ENCODE measurements around the gene PRRC2B.

Gene PRRC2B

DNA sequence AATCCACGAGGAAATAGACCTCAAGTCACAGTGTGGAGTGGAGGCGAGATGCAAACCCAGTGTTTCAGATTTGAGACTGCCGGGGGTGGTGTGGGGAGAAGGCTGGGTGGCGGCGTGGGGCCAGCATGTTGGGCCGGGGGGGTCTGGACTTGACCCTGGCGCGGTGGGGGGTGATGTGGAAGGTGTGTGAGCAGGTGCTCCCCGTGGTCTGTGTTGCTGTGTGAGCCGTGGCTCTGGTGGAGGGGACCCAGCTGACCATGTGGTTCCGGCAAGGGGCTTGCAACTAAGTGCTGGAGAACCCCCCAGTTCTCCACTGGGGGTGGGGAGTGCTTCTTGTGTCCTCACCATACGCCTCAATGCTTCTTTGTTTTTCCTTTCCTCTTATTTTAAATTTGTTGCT lies 25.8 kb downstream of the PRRC2B start:
- TF ChIP-seq, protein P1, sequence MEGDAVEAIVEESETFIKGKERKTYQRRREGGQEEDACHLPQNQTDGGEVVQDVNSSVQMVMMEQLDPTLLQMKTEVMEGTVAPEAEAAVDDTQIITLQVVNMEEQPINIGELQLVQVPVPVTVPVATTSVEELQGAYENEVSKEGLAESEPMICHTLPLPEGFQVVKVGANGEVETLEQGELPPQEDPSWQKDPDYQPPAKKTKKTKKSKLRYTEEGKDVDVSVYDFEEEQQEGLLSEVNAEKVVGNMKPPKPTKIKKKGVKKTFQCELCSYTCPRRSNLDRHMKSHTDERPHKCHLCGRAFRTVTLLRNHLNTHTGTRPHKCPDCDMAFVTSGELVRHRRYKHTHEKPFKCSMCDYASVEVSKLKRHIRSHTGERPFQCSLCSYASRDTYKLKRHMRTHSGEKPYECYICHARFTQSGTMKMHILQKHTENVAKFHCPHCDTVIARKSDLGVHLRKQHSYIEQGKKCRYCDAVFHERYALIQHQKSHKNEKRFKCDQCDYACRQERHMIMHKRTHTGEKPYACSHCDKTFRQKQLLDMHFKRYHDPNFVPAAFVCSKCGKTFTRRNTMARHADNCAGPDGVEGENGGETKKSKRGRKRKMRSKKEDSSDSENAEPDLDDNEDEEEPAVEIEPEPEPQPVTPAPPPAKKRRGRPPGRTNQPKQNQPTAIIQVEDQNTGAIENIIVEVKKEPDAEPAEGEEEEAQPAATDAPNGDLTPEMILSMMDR (IDR thresholded peaks at IDR 0.05; ENCODE audit: borderline replicate concordance, insufficient read depth, low read depth, low read length): no peak
- no peak overlapping the region for H3K4me3 ChIP-seq (ENCODE audit: low read depth, low read length)

DNA sequence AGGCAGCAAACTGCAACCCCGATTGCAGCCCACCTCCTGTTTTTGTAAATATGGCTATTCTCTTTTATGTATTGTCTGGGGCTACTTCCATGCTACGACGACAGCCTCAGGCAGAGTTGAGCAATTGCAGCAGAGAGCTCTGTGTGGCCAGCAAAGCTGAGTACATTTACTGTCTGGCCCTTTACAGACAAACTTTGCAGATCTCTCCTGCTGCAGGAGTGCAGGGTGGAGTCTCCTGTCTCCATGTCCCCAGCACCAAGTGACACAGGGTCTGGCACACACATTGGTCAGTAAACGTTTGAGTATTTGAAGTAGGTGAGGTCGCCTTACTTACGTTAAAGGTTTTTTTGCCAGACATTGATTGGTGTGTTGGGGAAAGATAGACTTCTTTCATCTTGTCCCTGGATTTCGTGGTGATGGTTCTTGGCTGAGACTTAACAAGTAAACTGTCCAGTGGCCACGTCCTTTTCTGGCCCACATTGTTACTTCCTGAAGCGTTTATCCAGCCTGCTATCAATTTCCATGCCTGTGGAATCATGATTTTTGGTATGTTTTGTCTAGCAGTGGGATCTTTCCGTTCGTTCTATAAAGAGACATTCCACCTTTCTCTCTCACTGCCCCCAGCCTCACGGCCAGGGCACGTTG lies 27.2 kb downstream of the PRRC2B start:
- H3K4me3 ChIP-seq (ENCODE audit: low read depth, low read length): no peak overlapping the region
- TF ChIP-seq, protein P1 (IDR thresholded peaks at IDR 0.05; ENCODE audit: borderline replicate concordance, insufficient read depth, low read depth, low read length): no peak

DNA sequence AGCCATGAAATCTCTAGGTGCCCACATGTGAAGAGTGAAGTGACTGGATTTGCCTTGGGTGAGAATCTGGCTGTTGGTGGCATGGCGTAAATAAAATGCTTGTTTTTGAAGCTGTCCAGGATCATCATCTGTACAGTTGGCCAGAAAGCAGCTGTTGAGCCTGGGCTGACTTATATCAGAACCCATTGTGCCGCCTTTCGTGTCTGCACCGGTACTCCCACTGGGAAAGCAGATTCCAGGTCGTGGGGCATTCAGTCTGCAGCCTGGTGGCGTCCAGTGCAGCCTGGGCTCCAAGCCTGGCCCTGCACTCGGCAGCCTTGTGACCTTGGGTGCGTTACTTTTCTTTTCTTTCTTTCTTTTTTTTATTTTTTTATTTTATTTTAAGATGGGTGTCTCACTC lies 27.8 kb downstream of the PRRC2B start:
- TF ChIP-seq, protein P1 (IDR thresholded peaks at IDR 0.05; ENCODE audit: borderline replicate concordance, insufficient read depth, low read depth, low read length): no peak
- no peak overlapping the region for H3K4me3 ChIP-seq (ENCODE audit: low read depth, low read length)

DNA sequence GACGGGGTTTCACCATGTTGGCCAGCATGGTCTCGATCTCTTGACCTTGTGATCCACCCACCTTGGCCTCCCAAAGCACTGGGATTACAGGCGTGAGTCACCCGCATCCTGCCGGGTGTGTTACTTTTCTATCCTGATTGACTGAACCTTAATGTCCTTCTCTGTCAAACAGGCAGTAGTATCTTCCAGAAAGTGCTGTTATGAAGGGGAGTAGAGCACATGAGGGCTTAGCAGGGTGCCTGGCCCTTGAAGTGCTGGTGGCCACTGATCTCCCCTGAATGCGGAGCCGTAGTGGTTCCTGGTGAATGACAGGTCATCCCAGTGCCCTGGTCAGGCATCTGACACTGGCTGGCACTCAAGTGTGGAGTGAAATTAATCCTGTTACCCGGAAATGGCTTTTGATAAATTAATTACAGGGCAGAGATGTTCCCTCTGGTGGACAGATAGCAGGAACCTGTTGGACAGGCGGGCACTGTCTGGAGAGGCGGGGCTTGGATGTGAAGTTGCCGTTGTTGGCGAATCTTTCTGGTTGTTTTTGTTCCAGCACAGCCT lies 28.4 kb downstream of the PRRC2B start:
- TF ChIP-seq, protein P1 (IDR thresholded peaks at IDR 0.05; ENCODE audit: borderline replicate concordance, insufficient read depth, low read depth, low read length): no peak
- no peak overlapping the region for H3K4me3 ChIP-seq (ENCODE audit: low read depth, low read length)

DNA sequence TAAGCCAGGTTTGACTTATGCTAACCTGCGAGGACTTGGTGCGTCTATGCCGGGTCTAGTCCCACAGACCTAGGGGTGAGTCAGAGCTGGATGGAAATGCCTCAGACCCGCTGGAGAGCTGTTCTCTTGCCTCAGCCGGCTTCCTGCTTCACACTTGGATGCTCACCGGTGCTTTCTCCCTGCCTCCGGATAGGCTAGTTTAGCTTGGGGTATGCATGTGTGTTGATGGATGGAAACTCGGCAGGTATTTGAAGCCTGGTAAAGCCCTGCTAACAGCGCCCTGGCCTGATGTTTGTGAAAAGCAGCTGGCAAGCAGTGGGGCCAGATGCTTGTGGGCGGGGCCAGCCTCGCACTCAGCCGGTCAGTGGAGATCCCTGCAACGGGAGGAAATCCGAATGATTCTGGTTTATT lies 29.3 kb downstream of the PRRC2B start:
- TF ChIP-seq, protein P1 (IDR thresholded peaks at IDR 0.05; ENCODE audit: borderline replicate concordance, insufficient read depth, low read depth, low read length): no peak
- no peak overlapping the region for H3K4me3 ChIP-seq (ENCODE audit: low read depth, low read length)

DNA sequence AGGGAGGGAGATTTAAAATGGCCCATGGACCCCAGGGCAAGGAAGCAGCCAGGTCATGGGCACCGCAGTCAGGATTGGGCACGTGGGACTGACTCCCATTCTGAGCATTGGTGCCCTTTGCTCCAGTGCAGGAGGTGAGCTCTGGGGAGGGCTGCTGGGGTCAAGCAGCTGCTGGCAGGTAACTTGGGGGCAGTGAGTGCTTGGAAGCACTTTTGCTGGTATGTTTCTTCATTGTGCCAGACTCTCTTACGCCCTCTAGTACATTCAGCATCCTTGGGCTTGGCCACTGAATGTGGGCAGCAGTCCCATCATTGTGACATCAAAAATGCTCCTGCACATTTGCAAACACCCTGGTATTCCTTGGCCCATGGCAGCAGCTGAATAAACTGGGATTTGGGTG lies 32.7 kb downstream of the PRRC2B start:
- TF ChIP-seq, protein P1 (IDR thresholded peaks at IDR 0.05; ENCODE audit: borderline replicate concordance, insufficient read depth, low read depth, low read length): no peak
- no peak overlapping the region for H3K4me3 ChIP-seq (ENCODE audit: low read depth, low read length)

Measured in GM12875 (cell line).